K562 (cell line): Measurements from ENCODE around the gene LRRC70. TPM values are rescaled to one million over a fixed set of nuclear protein-coding genes. Genes with fewer than 3 reads are reported as not detected.

ENCODE experiments used
- ATAC-seq: fragments of 200-7000 bp; cut with Tn5 transposase; 3 replicates; pipeline ENCODE4 v1.9.1; 2020; ENCODE audit warnings: moderate library complexity
- BruUV-seq: library from RNA; stranded (reverse); fragments of 400-500 nt; replicated peaks from 2 replicates; lab custom pipeline; 2021; lab: Mats Ljungman, UMichigan
- CTCF ChIA-PET: fragments of 300-600 bp; formaldehyde crosslinking; extraction: SDS; loops from one replicate; lab custom pipeline; 2021; ENCODE audit warnings: low intra/inter-chr PET ratio; lab: Yijun Ruan, JAX
- POLR2A ChIA-PET: fragments of 300-600, 350-650 bp; sonication (Branson Sonifier 250); formaldehyde crosslinking; extraction: SDS; loops from one replicate; lab custom pipeline; 2021; ENCODE audit warnings: antibody characterized with exemption, inconsistent platforms; lab: Yijun Ruan, JAX
- DNase-seq, 4 experiments: peaks; one replicate each; pipeline versions ENCODE4 v3.0.0 to v3.0.0-alpha.2; 2011 to 2018; ENCODE audit warnings: low spot score in 3 of 4, mixed read lengths in 3 of 4; ENCODE audit errors: extremely low read depth in 1 of 4
- FAIRE-seq: peaks from 2 replicates; lab custom pipeline; 2011; peaks lifted over from hg19 to GRCh38; lab: Jason Lieb, UNC
- H2AFZ ChIP-seq: 2 replicates; pipeline ENCODE4 v1.6.0; 2011; ENCODE audit warnings: low read depth, low read length, control low read depth, inconsistent platforms
- H3K27ac ChIP-seq: fragments of 200-600 bp; 3 replicates; pipeline ENCODE4 v1.8.0; 2011; ENCODE audit warnings: low read depth, mild to moderate bottlenecking, control low read depth, inconsistent platforms, low read length, moderate library complexity, mixed read lengths; ENCODE audit errors: extremely low read depth
- H3K27me3 ChIP-seq, 2 experiments: fragments of 300-600 bp in 1 of 2; 2 replicates in 1 of 2; 3 replicates in 1 of 2; pipeline versions ENCODE4 v1.6.0 to v1.8.0; 2011; ENCODE audit warnings: inconsistent platforms in 2 of 2, low read length in 2 of 2, mild to moderate bottlenecking in 1 of 2, mixed read lengths in 1 of 2, moderate library complexity in 1 of 2; ENCODE audit not compliant: control insufficient read depth in 2 of 2, insufficient read depth in 2 of 2
- H3K36me3 ChIP-seq: fragments of 300-600 bp; 3 replicates; pipeline ENCODE4 v1.8.0; 2011; ENCODE audit warnings: mild to moderate bottlenecking, low read length, inconsistent platforms; ENCODE audit not compliant: control insufficient read depth, insufficient read depth
- H3K4me1 ChIP-seq, 2 experiments: fragments of 200-600 bp in 1 of 2; replicated peaks in 1 of 2; 2 replicates in 1 of 2; 3 replicates in 1 of 2; pipeline versions ENCODE4 v1.5.1 to v1.8.0; 2011; ENCODE audit warnings: inconsistent platforms in 2 of 2, low read length in 2 of 2, mild to moderate bottlenecking in 1 of 2, mixed read lengths in 1 of 2, moderate library complexity in 1 of 2; ENCODE audit not compliant: control insufficient read depth in 2 of 2, insufficient read depth in 2 of 2
- H3K4me2 ChIP-seq: 2 replicates; pipeline ENCODE4 v1.6.1; 2011; ENCODE audit warnings: low read length, control low read depth, inconsistent platforms, mixed read lengths; ENCODE audit not compliant: insufficient read depth
- H3K4me3 ChIP-seq: fragments of 200-600 bp; sonication (generic), shearing (Covaris generic); 2 replicates; pipeline ENCODE4 v1.5.1; 2016; ENCODE audit warnings: control low read depth, inconsistent platforms
- H3K79me2 ChIP-seq: fragments of 200-600 bp; 3 replicates; pipeline ENCODE4 v1.8.0; 2011; ENCODE audit warnings: low read length, inconsistent platforms; ENCODE audit not compliant: control insufficient read depth, insufficient read depth
- H3K9ac ChIP-seq, 2 experiments: 2 replicates each; pipeline versions ENCODE4 v1.6.0 to v1.6.1; 2011; ENCODE audit warnings: low read depth in 2 of 2, low read length in 2 of 2, control low read depth in 1 of 2, inconsistent platforms in 1 of 2, mild to moderate bottlenecking in 1 of 2, mixed read lengths in 1 of 2; ENCODE audit not compliant: insufficient read depth in 1 of 2
- H3K9me1 ChIP-seq: one replicate; pipeline ENCODE4 v1.6.0; 2011; ENCODE audit warnings: inconsistent platforms, mild to moderate bottlenecking, low read length, moderate library complexity; ENCODE audit not compliant: control insufficient read depth, insufficient read depth
- H3K9me3 ChIP-seq: replicated peaks from 2 replicates; pipeline ENCODE4 v1.5.1; 2011; ENCODE audit warnings: low read depth, low read length, inconsistent platforms; ENCODE audit not compliant: control insufficient read depth, insufficient read depth
- H4K20me1 ChIP-seq: replicated peaks from 2 replicates; pipeline ENCODE4 v1.6.1; 2011; ENCODE audit warnings: low read length, inconsistent platforms, mixed read lengths; ENCODE audit not compliant: control insufficient read depth, insufficient read depth
- ARID1B ChIP-seq: fragments of 450-650 bp; IDR thresholded peaks from 2 replicates; pipeline ENCODE4 v1.6.1; 2016; ENCODE audit warnings: antibody characterized with exemption, mild to moderate bottlenecking, inconsistent platforms
- ELF2 ChIP-seq: fragments of 250-450 bp; sonication (Bioruptor Pico); IDR thresholded peaks from 2 replicates; pipeline ENCODE4 v1.5.0; 2021; ENCODE audit warnings: mild to moderate bottlenecking
- LEF1 ChIP-seq: fragments of 450-650 bp; IDR thresholded peaks from 2 replicates; pipeline ENCODE4 v1.6.1; 2016; ENCODE audit warnings: mild to moderate bottlenecking
- POLR2B ChIP-seq: fragments of 450-650 bp; IDR thresholded peaks from 2 replicates; pipeline ENCODE4 v1.6.1; 2018; ENCODE audit warnings: low read depth; ENCODE audit not compliant: partially characterized antibody
- RBM14 ChIP-seq: fragments of 200-400 bp; formaldehyde crosslinking; IDR thresholded peaks from 2 replicates; pipeline ENCODE4 v1.6.1; 2018; ENCODE audit warnings: low read depth, mild to moderate bottlenecking, low read length, moderate library complexity, borderline replicate concordance; ENCODE audit not compliant: insufficient read depth
- SMAD1 ChIP-seq: fragments of 150-350 bp; IDR thresholded peaks from 2 replicates; pipeline ENCODE4 v1.6.1; 2014; ENCODE audit warnings: low read length, low read depth; ENCODE audit not compliant: partially characterized antibody
- SMAD4 ChIP-seq: fragments of 250-450 bp; sonication (Bioruptor Pico); conservative IDR thresholded peaks from 2 replicates; pipeline ENCODE4 v1.8.0; 2021; ENCODE audit warnings: inconsistent platforms, mild to moderate bottlenecking, moderate library complexity
- TCF15 ChIP-seq: fragments of 250-450 bp; sonication (Bioruptor Pico); IDR thresholded peaks from 2 replicates; pipeline ENCODE4 v1.8.0; 2022; ENCODE audit warnings: moderate library complexity, mild to moderate bottlenecking, inconsistent platforms
- ZNF277 ChIP-seq: fragments of 250-450 bp; sonication (Bioruptor Pico); IDR thresholded peaks from 2 replicates; pipeline ENCODE4 v1.8.0; 2022; ENCODE audit warnings: inconsistent platforms, mild to moderate bottlenecking, moderate library complexity, borderline replicate concordance
- ZNF561 ChIP-seq: fragments of 450-650 bp; formaldehyde crosslinking; conservative IDR thresholded peaks from 2 replicates; pipeline ENCODE4 v1.4.0; 2020; ENCODE audit warnings: mild to moderate bottlenecking, moderate library complexity
- ZNF592 ChIP-seq: fragments of 450-650 bp; IDR thresholded peaks from 2 replicates; pipeline ENCODE4 v1.6.1; 2017; ENCODE audit warnings: antibody characterized with exemption, mild to moderate bottlenecking
- ZNF76 ChIP-seq: fragments of 250-450 bp; sonication (Bioruptor Pico); IDR thresholded peaks from 2 replicates; pipeline ENCODE4 v1.4.0; 2020; ENCODE audit warnings: mild to moderate bottlenecking, moderate library complexity, borderline replicate concordance
- WGBS: fragments of 100-300 bp; shearing (Covaris generic); methylation state at CpG from one replicate; pipeline ENCODE4 v1.1.6; 2016; ENCODE audit warnings: low coverage, mixed read lengths; ENCODE audit not compliant: insufficient coverage; ENCODE audit errors: missing lambda C conversion rate; 5-methylcytosine and 5-hydroxymethylcytosine counted together
- in situ Hi-C: fragments of 300-500 bp; cut with MboI; formaldehyde crosslinking; loops from 4 replicates; pipeline ENCODE4 v1.15.0; 2018; ENCODE audit warnings: inconsistent platforms, mixed read lengths
- intact Hi-C: fragments of 100-400 bp; cut with micrococcal nuclease; formaldehyde crosslinking; loops from 2 replicates; pipeline ENCODE4 v1.14.2; 2022
- polyA plus RNA-seq, 8 experiments: library from polyadenylated mRNA; depleted of rRNA in 4 of 8; stranded (reverse) in 5 of 8; unstranded in 3 of 8; fragments of >200 nt; fragmentation: Nextera tagmentation in 2 of 8; fragmentation: Illumina TruSeq in 1 of 8; extraction: Ambion mirVana in 2 of 8; extraction: Trizol in 1 of 8; gene quantifications; 2 replicates each; pipeline versions ENCODE4 v1.2.1 to v1.2.3, GENCODE V29; 2011 to 2014; ENCODE audit warnings: inconsistent platforms in 1 of 8, missing spikeins in 1 of 8
- total RNA-seq, 7 experiments: library from RNA; depleted of rRNA in 6 of 7; stranded (reverse); fragments of >200 nt in 6 of 7; fragmentation: Illumina TruSeq in 2 of 7; extraction: Trizol in 2 of 7; gene quantifications; 2 replicates each; pipeline versions ENCODE4 v1.2.1 to v1.2.3, GENCODE V29; 2011 to 2021; ENCODE audit warnings: low replicate concordance in 1 of 7

Gene LRRC70
- total and polyA plus RNA-seq, 9 of the 15 experiments (the other 6 are each of a cell fraction or from before 2014, with no cell fraction given): 0.21 to 2.1 (median 0.73) TPM

- TF ChIP-seq RBM14 (no peak), ZNF592 (0 out of 2 replicates have a peak, but pooled peaks have one; percentile 47), SMAD4 (no peak)
- TF ChIP-seq, all 486 proteins: peak for 24
Measured at GRCh38 chr5:62585751-62586150, 7.1 kb downstream of the LRRC70 start (continued).

- Histone ChIP-seq H3K4me2 (no peak overlapping the region), H4K20me1 (no peaks in the 10 kb centered on the region), H3K9ac (no peak overlapping the region), H3K9me1 (no peaks in the 10 kb centered on the region), H3K27me3 (no peaks in the 10 kb centered on the region), H3K36me3 (peaks cover 29% of the 10 kb centered on the region), H2AFZ (no peak overlapping the region), H3K79me2 (no peaks in the 10 kb centered on the region), H3K9me3 (no peaks in the 10 kb centered on the region), H3K27ac (no peak overlapping the region), H3K4me3 (no peak overlapping the region), H3K4me1 (peaks cover 3 to 15% of the 10 kb centered on the region in 2 experiments; a peak in 2 of 5 replicates)
- FAIRE-seq (no peak), DNase-seq (no peak), ATAC-seq (no peak)
- ChIA-PET POLR2A (no interaction called here), CTCF (no interaction called here)
- in situ Hi-C loops: no loop called here
- 95% methylated on average over 3 of the region's 3 CpGs for WGBS
- no peak for TF ChIP-seq ARID1B
- no peak for TF ChIP-seq TCF15 (CRISPR knock-in tag)
- no peak for TF ChIP-seq LEF1
- no peak for TF ChIP-seq ZNF277 (CRISPR knock-in tag)
- no peak for TF ChIP-seq ZNF76 (CRISPR knock-in tag)
- no peak for TF ChIP-seq SMAD1
- TF ChIP-seq POLR2B: no peak
- TF ChIP-seq ELF2 (CRISPR knock-in tag): no peak
- no peak for TF ChIP-seq ZNF561
- intact Hi-C loops: loop anchor here (2.0 kb wide), 1 partner anchor 127 kb away; no protein-coding TSS in a partner anchor
- no TSS peak for BruUV-seq
Measured at GRCh38 chr5:62587737-62588136, 9.1 kb downstream of the LRRC70 start.
